ENCODE data around the gene XPC.
"Not testable (repeated sequence)": the region's sequence is repeated elsewhere in the genome, so short reads cannot be mapped to it uniquely, and the experiment has no call there.

The XPC gene

DNA sequence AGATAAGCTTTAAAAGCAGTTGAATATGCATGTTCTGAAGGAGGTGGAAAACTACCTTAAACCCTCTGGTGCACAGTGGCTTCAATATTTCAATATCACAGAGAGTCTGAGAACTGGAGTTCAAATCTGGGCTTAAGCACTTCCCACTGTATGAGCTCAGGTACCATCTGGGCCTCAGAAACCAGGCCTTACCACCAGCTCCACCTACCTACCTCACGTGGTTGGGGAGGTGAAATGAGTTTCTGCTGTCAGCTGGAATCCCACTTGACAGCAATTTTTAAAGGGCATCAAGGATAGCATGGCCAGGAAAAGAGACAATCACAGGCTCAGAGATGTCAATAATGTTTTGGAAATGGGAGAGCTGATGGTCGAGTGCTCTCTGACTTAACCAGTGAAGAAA, 58.8 kb downstream of the XPC start:
- no peak for DNase-seq (ENCODE audit: low read depth in 2 of 2)

GRCh38 chr3:14118400-14119381, 59.7 kb downstream of the XPC start:
- DNase-seq (ENCODE audit: low read depth in 2 of 2): no peak

DNA sequence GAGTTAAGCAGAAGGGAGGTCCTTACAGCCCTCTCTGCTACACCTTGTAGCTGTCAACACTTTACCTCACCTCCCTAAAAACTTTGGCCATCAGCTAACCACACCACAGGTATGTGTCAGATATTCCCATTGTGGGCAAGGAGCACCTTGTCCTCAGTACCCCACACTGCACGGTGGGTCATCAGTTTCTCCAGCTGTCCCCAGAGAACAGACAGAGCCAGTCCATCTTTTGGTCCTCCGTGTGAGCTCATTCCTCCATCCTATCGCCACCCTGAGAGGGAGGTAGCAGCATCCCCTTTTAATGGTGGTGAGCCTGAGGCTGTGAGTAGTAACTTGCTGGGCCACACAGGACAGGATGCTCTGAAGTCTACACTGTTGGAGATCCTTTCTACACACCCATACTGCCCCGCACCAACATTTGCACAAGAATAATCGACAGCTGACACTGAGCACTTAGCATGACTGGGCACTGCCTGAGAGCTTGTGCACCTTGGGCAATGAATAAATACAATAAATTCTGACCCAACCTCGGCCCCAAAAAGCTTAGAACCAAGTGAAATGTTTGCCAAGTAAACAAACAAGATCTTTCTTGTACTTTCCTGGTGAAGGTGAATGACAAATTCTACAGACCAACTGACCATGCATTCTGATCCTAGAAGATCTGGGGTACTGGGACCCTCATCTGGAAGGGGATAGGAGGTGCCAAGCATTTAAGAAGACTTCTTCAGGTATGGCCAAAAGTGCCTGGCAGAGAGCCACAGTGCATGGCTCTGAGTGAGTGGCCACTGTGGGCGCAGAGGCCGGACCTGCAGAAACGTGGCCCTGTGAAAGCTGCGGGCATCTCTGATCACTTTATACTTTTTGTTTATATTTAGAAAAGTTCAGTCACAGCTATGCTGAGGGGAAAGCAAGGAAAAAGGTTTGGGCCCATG, 60.7 kb downstream of the XPC start:
- no peak for DNase-seq (ENCODE audit: low read depth in 2 of 2)

DNA sequence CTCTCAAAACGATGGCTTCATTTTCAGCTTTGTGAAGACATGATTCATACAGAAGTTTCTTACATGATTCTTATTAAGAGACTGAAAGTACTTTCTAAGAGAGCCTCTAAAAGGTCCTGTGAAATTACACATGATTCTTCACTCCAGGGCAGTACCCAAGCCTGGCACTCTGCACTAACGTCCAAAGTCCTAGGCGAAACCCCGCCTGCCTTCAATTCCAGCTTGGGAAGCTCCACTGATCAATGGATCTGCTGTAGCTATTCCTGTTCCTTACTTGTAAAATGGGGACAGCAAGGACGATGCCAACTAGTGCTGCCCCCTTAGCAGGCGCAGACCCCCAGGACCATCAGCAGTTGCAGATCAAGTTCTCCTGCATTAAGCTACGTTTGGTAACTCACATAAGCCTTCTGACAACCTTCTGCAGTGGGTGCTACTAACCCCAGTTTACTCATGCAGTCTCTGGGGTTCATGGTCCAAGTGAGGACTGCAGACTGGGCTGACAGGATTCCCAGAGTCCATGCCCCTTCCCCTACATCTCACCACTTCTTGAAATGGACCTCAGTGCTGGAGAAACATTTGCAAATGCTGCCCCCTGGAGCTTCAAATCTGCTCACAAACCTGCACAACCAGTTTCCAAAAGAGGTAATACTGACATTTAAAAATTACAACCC, 64.3 kb downstream of the XPC start:
- DNase-seq (ENCODE audit: low read depth in 2 of 2): no peak

- DNase-seq (ENCODE audit: low read depth in 2 of 2): no peak
These were observed 67.7 kb downstream of the XPC start for GRCh38 chr3:14110699-14111098.

- not testable (repeated sequence) for DNase-seq (ENCODE audit: low read depth in 2 of 2)
These were observed 68.6 kb downstream of the XPC start for GRCh38 chr3:14109821-14110220.

DNA sequence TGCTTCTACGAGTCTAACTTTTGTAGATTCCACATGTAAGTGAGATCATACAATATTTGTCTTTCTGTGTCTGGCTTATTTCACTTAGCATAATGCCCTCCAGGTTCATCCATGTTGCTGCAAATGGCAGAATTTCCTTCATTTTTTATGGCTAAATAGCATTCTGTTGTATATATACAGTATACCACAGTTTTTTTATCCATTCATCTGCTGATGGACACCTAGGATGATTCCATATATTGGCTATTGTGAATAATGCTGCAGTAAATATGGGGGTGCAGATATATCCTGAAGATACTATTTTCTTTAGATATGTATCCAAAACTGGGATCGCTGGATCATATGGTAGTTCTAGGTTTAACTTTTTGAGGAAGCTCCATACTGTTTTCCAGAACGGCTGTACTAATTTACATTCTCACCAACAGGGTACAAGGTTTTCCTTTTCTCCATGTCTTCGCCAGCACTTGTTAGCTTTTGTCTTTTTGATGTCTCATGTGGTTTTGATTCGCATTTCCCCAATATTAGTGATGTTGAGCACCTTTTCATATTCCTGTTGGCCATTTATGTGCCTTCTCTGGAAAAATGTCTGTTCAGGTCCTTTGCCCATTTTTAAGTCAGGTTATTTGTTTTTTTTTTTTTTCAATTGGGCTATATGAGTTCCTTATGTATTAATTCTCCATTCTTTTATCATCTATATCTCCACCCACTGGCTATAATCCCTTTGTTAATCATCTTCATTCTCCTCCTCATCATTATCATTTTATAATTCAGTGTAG, 80.6 kb downstream of the XPC start:
- DNase-seq (ENCODE audit: low read depth in 2 of 2): no peak

- DNase-seq (ENCODE audit: low read depth in 2 of 2): no peak
These were observed 81.7 kb downstream of the XPC start for GRCh38 chr3:14096742-14097141.
